Thyroid gland (tissue), 4 donors: ENCODE results near the gene ST6GALNAC5.

Experiments used
- CTCF ChIP-seq, 6 experiments: fragments of 200-600 bp in 3 of 6; fragments of 450-650 bp in 3 of 6; sonication (generic) in 3 of 6; IDR thresholded peaks; one replicate each; pipeline ENCODE4 v1.5.1; 2016 to 2019; ENCODE audit warnings: antibody characterized with exemption in 6 of 6, mild to moderate bottlenecking in 2 of 6, inconsistent platforms in 1 of 6, moderate library complexity in 1 of 6
- POLR2A ChIP-seq, 2 donors: fragments of 450-650 bp; IDR thresholded peaks; one replicate each; pipeline ENCODE4 v1.6.1; 2017; ENCODE audit warnings: antibody characterized with exemption in 2 of 2, mild to moderate bottlenecking in 2 of 2, moderate library complexity in 1 of 2

- TF ChIP-seq CTCF (IDR thresholded peaks at IDR 0.05) = no peak
- TF ChIP-seq POLR2A (IDR thresholded peaks at IDR 0.05) = no peak
Measured at GRCh38 chr1:76872944-76873343, 5.7 kb downstream of the ST6GALNAC5 start.
